Measurements from ENCODE around the gene GLRX3.
"Not testable (repeated sequence)": the region's sequence is repeated elsewhere in the genome, so short reads cannot be mapped to it uniquely, and the experiment has no call there.

GRCh38 chr10:130117535-130117934 lies 18.7 kb upstream of the GLRX3 start:
- TF ChIP-seq, protein P1, sequence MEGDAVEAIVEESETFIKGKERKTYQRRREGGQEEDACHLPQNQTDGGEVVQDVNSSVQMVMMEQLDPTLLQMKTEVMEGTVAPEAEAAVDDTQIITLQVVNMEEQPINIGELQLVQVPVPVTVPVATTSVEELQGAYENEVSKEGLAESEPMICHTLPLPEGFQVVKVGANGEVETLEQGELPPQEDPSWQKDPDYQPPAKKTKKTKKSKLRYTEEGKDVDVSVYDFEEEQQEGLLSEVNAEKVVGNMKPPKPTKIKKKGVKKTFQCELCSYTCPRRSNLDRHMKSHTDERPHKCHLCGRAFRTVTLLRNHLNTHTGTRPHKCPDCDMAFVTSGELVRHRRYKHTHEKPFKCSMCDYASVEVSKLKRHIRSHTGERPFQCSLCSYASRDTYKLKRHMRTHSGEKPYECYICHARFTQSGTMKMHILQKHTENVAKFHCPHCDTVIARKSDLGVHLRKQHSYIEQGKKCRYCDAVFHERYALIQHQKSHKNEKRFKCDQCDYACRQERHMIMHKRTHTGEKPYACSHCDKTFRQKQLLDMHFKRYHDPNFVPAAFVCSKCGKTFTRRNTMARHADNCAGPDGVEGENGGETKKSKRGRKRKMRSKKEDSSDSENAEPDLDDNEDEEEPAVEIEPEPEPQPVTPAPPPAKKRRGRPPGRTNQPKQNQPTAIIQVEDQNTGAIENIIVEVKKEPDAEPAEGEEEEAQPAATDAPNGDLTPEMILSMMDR (IDR thresholded peaks at IDR 0.05 in 4 of 5, conservative IDR thresholded peaks at IDR 0.05 in 1 of 5), result not testable (repeated sequence)
- not testable (repeated sequence) for TF ChIP-seq POLR2A (IDR thresholded peaks at IDR 0.05)

Measured in gastrocnemius medialis (tissue), 4 donors.